ENCODE measurements around the gene MATCAP1. TPM values are rescaled to one million over a fixed set of nuclear protein-coding genes. Genes with fewer than 3 reads are reported as not detected.

The MATCAP1 gene
- total and polyA plus RNA-seq, 2 donors (not counting 1 experiment from before 2014, with no cell fraction given) = 6.2 to 8.9 TPM

GRCh38 chr16:67202956-67203493 is 19.3 kb upstream of the MATCAP1 start:
- Histone ChIP-seq H3K4me3 (ENCODE audit: control extremely low read depth in 1 of 5, extremely low read depth in 1 of 5, insufficient read depth in 1 of 5, low read depth in 2 of 5, low read length in 4 of 5) (no peak overlapping the region), H4K20me1 (ENCODE audit: control insufficient read depth, insufficient read depth, low read length, poor library complexity, severe bottlenecking) (peaks cover 5% of the 10 kb centered on the region), H3K9ac (ENCODE audit: low read length) (no peak overlapping the region), H3K27me3 (replicated peaks in 1 of 4; ENCODE audit: control extremely low read depth in 1 of 4, control insufficient read depth in 3 of 4, insufficient read depth in 4 of 4, low read length in 3 of 4) (no peaks in the 10 kb centered on the region), H3K4me1 (ENCODE audit: control insufficient read depth in 2 of 2, insufficient read depth in 2 of 2, low read length in 2 of 2) (no peaks in the 10 kb centered on the region), H3K27ac (ENCODE audit: low read length in 2 of 2) (no peak overlapping the region), H3K9me3 (ENCODE audit: control extremely low read depth in 1 of 3, control insufficient read depth in 2 of 3, insufficient read depth in 1 of 3, low read length in 2 of 3) (no peaks in the 10 kb centered on the region), H2AFZ (ENCODE audit: insufficient read depth, low read depth, low read length, poor library complexity, severe bottlenecking) (no peak overlapping the region), H3K36me3 (replicated peaks in 1 of 2; ENCODE audit: control extremely low read depth in 1 of 2, control insufficient read depth in 1 of 2, extremely low read depth in 1 of 2, insufficient read depth in 2 of 2, low read length in 1 of 2) (peaks cover 0 to 31% of the 10 kb centered on the region in 2 experiments), H3K79me2 (ENCODE audit: control insufficient read depth, insufficient read depth, low read length) (no peaks in the 10 kb centered on the region), H3K4me2 (replicated peaks; ENCODE audit: low read depth, low read length, poor library complexity, severe bottlenecking) (no peak overlapping the region)
- intact Hi-C loops (cut with micrococcal nuclease) = no loop called here
- WGBS (ENCODE audit: insufficient coverage) = 95% methylated on average over 23 of the region's 23 CpGs
- H3K27ac Mint-ChIP-seq = no peak overlapping the region
- no peak for TF ChIP-seq EZH2 (IDR thresholded peaks at IDR 0.05; ENCODE audit: borderline replicate concordance, insufficient read depth, low read depth, low read length, poor library complexity, severe bottlenecking)
- no peak for TF ChIP-seq CTCF (IDR thresholded peaks at IDR 0.05)
- H3K9me3 Mint-ChIP-seq (ENCODE audit: insufficient read depth) = no peaks in the 10 kb centered on the region
- no peaks in the 10 kb centered on the region for H3K27me3 Mint-ChIP-seq
- ATAC-seq (ENCODE audit: low read depth) (no peak), DNase-seq (no peak)
- ChIA-PET POLR2A (no interaction called here), CTCF (no interaction called here)
- H3K4me3 Mint-ChIP-seq = no peak overlapping the region
- peaks cover 5% of the 10 kb centered on the region for H3K4me1 Mint-ChIP-seq

GRCh38 chr16:67202426-67202825 is 18.7 kb upstream of the MATCAP1 start:
- ATAC-seq (ENCODE audit: low read depth) = no peak
- no peak overlapping the region for H3K27ac Mint-ChIP-seq
- H3K9me3 Mint-ChIP-seq (ENCODE audit: insufficient read depth) = no peaks in the 10 kb centered on the region
- Histone ChIP-seq H3K79me2 (ENCODE audit: control insufficient read depth, insufficient read depth, low read length) (no peaks in the 10 kb centered on the region), H2AFZ (ENCODE audit: insufficient read depth, low read depth, low read length, poor library complexity, severe bottlenecking) (no peak overlapping the region), H3K9ac (ENCODE audit: low read length) (no peak overlapping the region), H3K27ac (ENCODE audit: low read length in 2 of 2) (no peak overlapping the region), H3K4me3 (ENCODE audit: control extremely low read depth in 1 of 5, extremely low read depth in 1 of 5, insufficient read depth in 1 of 5, low read depth in 2 of 5, low read length in 4 of 5) (no peak overlapping the region), H3K4me1 (ENCODE audit: control insufficient read depth in 2 of 2, insufficient read depth in 2 of 2, low read length in 2 of 2) (no peaks in the 10 kb centered on the region), H3K4me2 (replicated peaks; ENCODE audit: low read depth, low read length, poor library complexity, severe bottlenecking) (no peak overlapping the region), H3K9me3 (ENCODE audit: control extremely low read depth in 1 of 3, control insufficient read depth in 2 of 3, insufficient read depth in 1 of 3, low read length in 2 of 3) (no peaks in the 10 kb centered on the region), H4K20me1 (ENCODE audit: control insufficient read depth, insufficient read depth, low read length, poor library complexity, severe bottlenecking) (peaks cover 11% of the 10 kb centered on the region), H3K36me3 (replicated peaks in 1 of 2; ENCODE audit: control extremely low read depth in 1 of 2, control insufficient read depth in 1 of 2, extremely low read depth in 1 of 2, insufficient read depth in 2 of 2, low read length in 1 of 2) (peaks cover 0 to 37% of the 10 kb centered on the region in 2 experiments), H3K27me3 (replicated peaks in 1 of 4; ENCODE audit: control extremely low read depth in 1 of 4, control insufficient read depth in 3 of 4, insufficient read depth in 4 of 4, low read length in 3 of 4) (no peaks in the 10 kb centered on the region)
- WGBS (ENCODE audit: insufficient coverage) = 98% methylated on average over 12 of the region's 12 CpGs
- H3K27me3 Mint-ChIP-seq = no peaks in the 10 kb centered on the region
- no peak for TF ChIP-seq CTCF (IDR thresholded peaks at IDR 0.05)
- no peak for TF ChIP-seq EZH2 (IDR thresholded peaks at IDR 0.05; ENCODE audit: borderline replicate concordance, insufficient read depth, low read depth, low read length, poor library complexity, severe bottlenecking)
- DNase-seq = no peak
- intact Hi-C loops (cut with micrococcal nuclease) = no loop called here
- H3K4me1 Mint-ChIP-seq = peaks cover 5% of the 10 kb centered on the region
- CTCF ChIA-PET = no interaction called here
- no peak overlapping the region for H3K4me3 Mint-ChIP-seq
- POLR2A ChIA-PET = interaction anchor here (0.7 kb wide), 1 partner anchor 204 kb away, joined by 7 read pairs; no protein-coding TSS in a partner anchor

Data from B cell (primary cell).